ENCODE results near the gene MAGEA10. TPM values are rescaled to one million over a fixed set of nuclear protein-coding genes. Genes with fewer than 3 reads are reported as not detected.

The MAGEA10 gene
- polyA plus RNA-seq, 1 donor from 2014 or later, result not detected

- Histone ChIP-seq H3K9me2 (ENCODE audit: insufficient read depth, low read length) (no peaks in the 10 kb centered on the region), H3K9ac (ENCODE audit: low read length) (no peak overlapping the region), H3K27me3 (ENCODE audit: insufficient read depth, low read depth, low read length) (no peaks in the 10 kb centered on the region), H4K20me1 (ENCODE audit: insufficient read depth) (no peaks in the 10 kb centered on the region), H2AFZ (ENCODE audit: low read depth, low read length) (no peak overlapping the region), H3K79me2 (replicated peaks; ENCODE audit: insufficient read depth, low read length) (no peaks in the 10 kb centered on the region), H3K4me2 (ENCODE audit: low read length) (no peak overlapping the region), H3K27ac (ENCODE audit: low read length) (no peak overlapping the region), H3K4me3 (ENCODE audit: low read length) (no peak overlapping the region), H3K9me3 (ENCODE audit: low read length) (no peaks in the 10 kb centered on the region), H3F3A (ENCODE audit: insufficient read depth, low read length, poor library complexity, severe bottlenecking) (no peaks in the 10 kb centered on the region), H3K36me3 (ENCODE audit: insufficient read depth, low read length) (no peaks in the 10 kb centered on the region)
- TF ChIP-seq MXI1 (conservative IDR thresholded peaks at IDR 0.05; ENCODE audit: poor library complexity, severe bottlenecking), result no peak
Observed at GRCh38 chrX:152170621-152171020, 32.2 kb upstream of the MAGEA10 start.

GRCh38 chrX:152165033-152165743 lies 26.8 kb upstream of the MAGEA10 start:
- Histone ChIP-seq H4K20me1 (ENCODE audit: insufficient read depth) (no peaks in the 10 kb centered on the region), H3F3A (ENCODE audit: insufficient read depth, low read length, poor library complexity, severe bottlenecking) (no peaks in the 10 kb centered on the region), H3K9me2 (ENCODE audit: insufficient read depth, low read length) (no peaks in the 10 kb centered on the region), H3K27me3 (ENCODE audit: insufficient read depth, low read depth, low read length) (no peaks in the 10 kb centered on the region), H2AFZ (ENCODE audit: low read depth, low read length) (no peak overlapping the region), H3K4me3 (ENCODE audit: low read length) (no peak overlapping the region), H3K27ac (ENCODE audit: low read length) (no peak overlapping the region), H3K9ac (ENCODE audit: low read length) (no peak overlapping the region), H3K9me3 (ENCODE audit: low read length) (no peaks in the 10 kb centered on the region), H3K4me2 (ENCODE audit: low read length) (no peak overlapping the region), H3K79me2 (replicated peaks; ENCODE audit: insufficient read depth, low read length) (no peaks in the 10 kb centered on the region), H3K36me3 (ENCODE audit: insufficient read depth, low read length) (no peaks in the 10 kb centered on the region)
- TF ChIP-seq MXI1 (conservative IDR thresholded peaks at IDR 0.05; ENCODE audit: poor library complexity, severe bottlenecking) (no peak), EP300 (conservative IDR thresholded peaks at IDR 0.05; ENCODE audit: poor library complexity, severe bottlenecking) (no peak), CTCF (IDR thresholded peaks at IDR 0.05; ENCODE audit: poor library complexity, severe bottlenecking) (no peak), POLR2AphosphoS5 (IDR thresholded peaks at IDR 0.05) (no peak), EZH2 (IDR thresholded peaks at IDR 0.05; ENCODE audit: borderline replicate concordance, insufficient read depth, low read length, poor library complexity, severe bottlenecking) (no peak), REST (IDR thresholded peaks at IDR 0.05; ENCODE audit: borderline replicate concordance) (no peak), SMC3 (conservative IDR thresholded peaks at IDR 0.05; ENCODE audit: poor library complexity) (no peak), RAD21 (conservative IDR thresholded peaks at IDR 0.05) (no peak)
